Hematopoietic multipotent progenitor cell (in vitro differentiated cells): ENCODE data around the gene LCE1F. TPM values are rescaled to one million over a fixed set of nuclear protein-coding genes. Genes with fewer than 3 reads are reported as not detected.

ENCODE experiments used
- DNase-seq, 3 donors: peaks; one replicate each; pipeline ENCODE4 v3.0.0-alpha.2; 2011 to 2015; ENCODE audit warnings: low read depth in 2 of 3, low spot score in 2 of 3
- total RNA-seq: library from RNA; depleted of rRNA; stranded (reverse); fragments of >200 nt; gene quantifications from one replicate; pipeline ENCODE4 v1.2.3, GENCODE V29; 2012

Gene LCE1F
- total RNA-seq, 1 donor, result not detected

DNA sequence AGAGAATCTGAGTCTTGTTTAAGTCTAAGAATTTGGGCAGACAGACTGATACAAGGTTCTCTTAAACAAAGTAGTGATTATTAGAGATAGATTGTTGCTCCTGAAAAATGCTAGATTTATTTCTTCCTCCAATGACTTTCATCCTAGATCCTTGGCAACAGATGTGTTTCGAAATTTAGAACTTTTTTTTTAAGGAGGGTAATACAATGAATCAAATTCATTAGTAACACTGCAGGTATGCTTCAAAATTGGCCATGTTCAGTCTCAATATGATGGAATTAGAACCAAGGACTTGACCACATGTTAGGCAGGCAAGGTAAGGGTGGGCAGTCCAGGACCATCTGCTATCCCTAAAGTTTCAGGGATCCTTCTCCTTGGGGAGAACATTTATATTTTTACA, 4.5 kb upstream of the LCE1F start:
- no peak for DNase-seq

DNA sequence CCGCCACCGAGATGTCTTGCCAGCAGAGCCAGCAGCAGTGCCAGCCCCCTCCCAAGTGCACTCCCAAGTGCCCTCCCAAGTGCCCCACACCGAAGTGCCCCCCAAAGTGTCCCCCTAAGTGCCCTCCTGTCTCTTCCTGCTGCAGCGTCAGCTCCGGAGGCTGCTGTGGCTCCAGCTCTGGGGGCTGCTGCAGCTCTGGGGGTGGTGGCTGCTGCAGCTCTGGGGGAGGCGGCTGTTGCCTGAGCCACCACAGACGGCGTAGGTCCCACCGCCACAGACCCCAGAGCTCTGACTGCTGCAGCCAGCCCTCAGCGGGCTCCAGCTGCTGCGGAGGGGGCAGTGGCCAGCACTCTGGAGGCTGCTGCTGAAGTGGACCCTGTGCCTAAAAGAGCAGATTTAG, 1.4 kb downstream of the LCE1F start:
- no peak for DNase-seq

DNA sequence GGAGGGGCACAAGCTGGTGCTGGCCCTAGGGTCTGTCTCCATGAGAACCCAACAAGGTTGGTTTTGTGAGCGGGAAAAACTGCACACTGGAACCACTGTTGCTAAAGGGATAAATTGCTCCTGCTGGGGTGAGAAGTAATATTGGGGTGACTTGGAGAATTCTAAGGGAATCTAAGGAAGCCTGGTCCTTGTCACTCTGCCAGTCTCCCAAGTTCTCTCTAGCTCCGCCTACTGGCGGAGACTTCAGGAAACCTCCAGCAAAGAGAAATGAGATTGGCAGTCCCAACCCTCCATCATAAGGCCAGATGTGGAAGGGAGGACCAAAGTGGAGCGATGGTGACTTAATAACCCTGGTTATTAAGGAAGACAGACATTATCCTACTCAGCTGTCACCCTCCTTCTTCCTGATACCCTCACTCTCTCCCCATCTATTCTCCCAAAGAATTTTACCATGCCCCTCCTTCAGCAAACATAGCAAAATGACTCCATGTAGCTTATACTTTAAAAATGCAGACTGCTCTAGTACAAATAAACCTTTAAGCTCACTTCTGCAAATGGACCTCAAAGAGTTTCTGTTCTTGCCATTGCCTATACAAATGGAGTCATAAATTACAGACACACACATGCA, 2.7 kb downstream of the LCE1F start:
- no peak for DNase-seq

DNA sequence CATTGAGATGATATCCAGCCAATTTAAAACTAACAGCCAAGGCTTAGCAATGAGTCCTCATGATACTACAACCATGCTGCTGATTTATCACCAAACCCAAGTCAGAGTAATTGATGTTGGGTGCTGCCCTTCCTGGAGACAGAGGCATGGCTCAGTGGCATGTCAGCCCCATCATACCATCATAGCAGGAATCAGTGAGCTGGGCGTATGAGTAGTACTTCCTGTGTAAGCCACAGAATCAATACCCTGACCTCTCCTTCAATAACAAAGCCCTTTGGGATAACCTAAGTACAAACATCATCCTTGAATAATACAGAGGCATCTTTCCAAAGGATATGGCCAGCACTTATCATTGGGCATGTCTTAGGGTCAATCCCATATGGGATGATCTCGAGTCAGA, 8.2 kb downstream of the LCE1F start:
- DNase-seq, result no peak

DNA sequence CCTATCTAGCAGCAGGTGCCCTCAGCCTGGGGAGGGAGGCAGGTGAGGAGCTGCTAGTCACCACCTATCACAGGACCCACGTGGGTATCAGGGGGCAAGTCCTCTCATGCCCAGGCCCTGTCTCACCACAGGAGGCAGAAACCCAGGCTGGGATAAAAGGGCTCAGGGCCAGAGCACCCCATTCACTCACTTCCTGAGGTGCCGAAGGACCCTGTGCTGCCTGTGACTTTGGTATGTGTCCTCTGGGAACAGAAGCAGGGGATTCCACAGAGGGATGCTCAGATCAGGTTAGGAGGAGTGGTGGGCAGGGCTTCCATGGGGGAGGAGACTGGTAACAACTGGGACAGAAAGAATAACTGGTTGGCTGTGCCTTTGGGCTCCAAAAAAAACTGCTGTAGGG, 11.1 kb downstream of the LCE1F start, which contains the start of gene LCE1E:
TSS of gene LCE1E (plus strand) at position 181 of the 400 bp plus-strand sequence. CDS start 1,043 bp downstream, outside the sequence.
- DNase-seq, result no peak

DNA sequence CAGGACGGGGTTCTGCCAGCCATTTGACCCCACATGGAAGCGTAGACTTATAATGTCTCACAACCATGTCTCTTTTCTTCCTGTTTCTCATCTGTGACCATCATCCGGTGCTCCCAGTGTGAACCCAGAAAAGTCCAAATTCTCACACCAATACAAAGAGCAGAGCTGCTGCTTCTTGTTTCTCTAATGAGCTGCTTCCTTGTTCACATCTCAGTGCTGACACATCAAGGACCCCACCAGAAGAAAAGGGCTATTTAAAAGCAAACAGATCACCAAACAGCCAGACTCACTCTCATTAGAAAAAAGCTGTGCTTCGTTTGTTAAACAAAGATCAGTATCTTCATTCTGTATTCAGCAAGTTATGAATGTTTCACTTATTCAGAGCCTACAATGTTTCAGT, 20.7 kb downstream of the LCE1F start:
- DNase-seq, result no peak

DNA sequence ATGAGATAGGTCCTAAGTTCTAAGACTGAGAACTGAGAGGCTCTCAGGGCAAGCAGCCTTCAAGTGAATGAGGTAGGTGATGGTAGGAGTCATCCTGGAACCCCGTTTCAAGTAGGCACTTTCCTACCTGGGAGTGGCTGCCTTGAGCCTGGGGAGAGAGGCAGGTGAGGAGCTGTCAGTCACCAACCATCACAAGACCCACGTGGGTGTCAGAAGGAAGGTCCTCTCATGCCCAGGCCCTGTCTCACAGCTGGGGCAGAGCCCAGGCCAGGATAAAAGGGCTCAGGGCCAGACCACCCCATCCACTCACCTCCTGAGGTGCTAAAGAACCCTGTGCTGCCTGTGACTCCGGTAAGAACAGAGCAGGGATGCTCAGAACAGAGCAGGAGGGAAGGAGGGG, 21.5 kb downstream of the LCE1F start, which contains the start of gene LCE1D:
TSS of gene LCE1D (plus strand) at position 301 of the 400 bp plus-strand sequence. CDS start 1,074 bp downstream, outside the sequence.
- no peak for DNase-seq

DNA sequence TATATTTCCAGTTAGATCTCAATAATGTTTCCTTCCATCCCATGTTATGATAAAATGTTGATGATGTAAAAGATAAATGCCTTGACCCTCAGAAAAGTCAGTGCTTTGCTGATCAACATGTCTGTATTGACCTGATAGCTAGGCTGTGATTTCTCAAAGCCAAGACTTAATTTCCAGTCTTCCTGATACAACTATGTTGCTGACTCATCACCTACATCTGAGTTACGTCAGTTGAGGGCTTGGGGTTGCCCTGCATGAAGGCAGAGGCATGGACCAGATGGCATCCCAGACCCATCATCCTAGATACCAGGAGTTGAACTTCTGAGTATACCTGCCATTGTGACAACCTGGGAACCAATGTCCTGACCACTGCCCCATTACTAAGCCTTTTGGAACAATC, 26.4 kb downstream of the LCE1F start:
- DNase-seq, result no peak

DNA sequence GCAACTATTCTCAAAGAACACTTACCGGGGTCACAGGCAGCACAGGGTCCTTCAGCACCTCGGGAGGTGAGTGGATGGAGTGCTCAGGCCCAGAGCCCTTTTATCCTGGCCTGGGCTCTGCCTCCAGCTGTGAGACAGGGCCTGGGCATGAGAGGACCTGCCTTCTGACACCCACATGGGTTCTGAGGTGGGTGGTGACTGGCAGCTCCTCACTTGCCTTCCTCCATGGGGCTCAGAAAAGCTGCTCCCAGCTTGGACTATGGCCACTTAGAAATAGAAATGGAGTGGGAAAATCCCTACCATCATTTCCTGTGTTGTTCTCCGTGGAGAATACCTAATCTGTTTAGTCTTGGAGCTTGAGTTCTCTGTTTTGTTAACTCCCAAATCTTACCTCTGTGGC, 31.6 kb downstream of the LCE1F start, which contains the start of gene LCE1C:
TSS of gene LCE1C (minus strand) at position 76 of the 400 bp plus-strand sequence. CDS start 1,173 bp downstream, outside the sequence.
- DNase-seq, result no peak

DNA sequence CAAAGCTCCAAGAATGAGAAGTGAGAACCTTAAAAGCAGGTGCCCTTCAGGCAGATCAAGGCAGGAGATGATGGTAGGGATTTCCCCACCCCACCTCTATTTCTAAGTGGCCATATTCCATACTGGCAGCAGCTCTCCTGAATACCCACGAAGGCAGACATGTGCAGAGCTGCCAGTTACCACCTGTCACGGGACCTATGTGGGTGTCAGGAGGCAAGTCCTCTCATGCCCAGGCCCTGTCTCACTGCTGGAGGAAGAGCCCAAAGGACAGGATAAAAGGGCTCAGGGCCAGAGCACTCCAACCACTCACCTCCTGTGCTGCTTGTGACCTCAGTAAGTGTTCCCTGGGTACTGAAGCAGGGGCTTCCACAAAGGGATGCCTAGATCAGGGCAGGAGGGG, 36.1 kb downstream of the LCE1F start:
- no peak for DNase-seq

DNA sequence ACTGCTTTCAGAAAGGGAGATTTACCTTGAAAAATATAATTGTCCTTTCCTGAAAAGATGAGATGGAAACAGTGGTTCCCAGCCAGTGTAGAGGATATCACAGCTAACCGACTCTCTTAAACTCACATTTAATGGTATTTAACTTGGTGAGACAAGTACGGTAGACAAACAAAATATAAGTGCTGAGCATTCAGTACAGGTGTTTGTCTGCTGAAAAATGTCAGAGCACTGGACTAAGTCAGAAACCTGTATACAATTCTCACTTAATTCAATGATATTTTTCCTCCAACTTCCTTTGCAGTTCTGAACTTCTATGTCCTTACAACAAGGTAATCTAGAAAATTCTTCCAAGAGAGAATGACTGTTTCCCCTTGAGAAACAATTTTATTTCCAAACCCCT, 36.7 kb downstream of the LCE1F start, which contains the start of gene LCE1B:
TSS of gene LCE1B (plus strand) at position 301 of the 400 bp plus-strand sequence. CDS start 476 bp downstream, outside the sequence.
- no peak for DNase-seq

DNA sequence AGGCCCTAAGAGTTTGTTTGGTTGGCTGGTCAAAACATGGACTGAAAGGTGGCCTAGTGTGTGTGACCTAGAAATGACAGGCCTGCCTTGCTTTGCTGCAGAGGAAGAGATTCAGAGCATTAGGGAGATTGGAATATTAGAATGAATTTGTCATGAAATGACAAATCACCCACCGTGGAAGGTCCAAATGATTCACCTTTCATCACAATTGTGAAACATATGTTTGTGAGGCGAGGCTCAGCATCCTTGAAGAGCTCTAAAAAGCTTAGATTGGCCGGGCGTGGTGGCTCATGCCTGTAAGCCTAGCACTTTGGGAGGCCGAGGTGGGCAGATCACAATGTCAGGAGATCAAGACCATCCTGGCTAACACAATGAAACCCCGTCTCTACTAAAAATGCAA, 42.4 kb downstream of the LCE1F start:
- no peak for DNase-seq

DNA sequence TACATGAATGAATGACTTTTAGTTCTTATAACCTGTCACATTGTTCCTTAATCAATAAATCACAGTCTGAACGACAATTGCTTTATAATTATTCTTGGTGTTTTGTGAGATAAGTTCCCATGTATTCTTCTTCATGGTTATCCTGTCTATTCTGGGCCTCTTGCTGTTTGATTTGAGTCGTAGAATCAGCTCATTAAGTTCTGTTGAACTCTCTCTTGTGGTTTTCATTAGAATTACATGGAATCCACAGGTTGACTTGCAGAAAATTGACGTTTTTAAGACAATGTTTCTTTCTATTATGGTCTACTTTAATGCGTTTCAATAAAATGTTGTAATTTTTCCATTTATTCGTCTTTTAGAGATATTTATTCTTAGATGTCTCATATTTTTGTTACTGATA, 48.4 kb downstream of the LCE1F start:
- no peak for DNase-seq

DNA sequence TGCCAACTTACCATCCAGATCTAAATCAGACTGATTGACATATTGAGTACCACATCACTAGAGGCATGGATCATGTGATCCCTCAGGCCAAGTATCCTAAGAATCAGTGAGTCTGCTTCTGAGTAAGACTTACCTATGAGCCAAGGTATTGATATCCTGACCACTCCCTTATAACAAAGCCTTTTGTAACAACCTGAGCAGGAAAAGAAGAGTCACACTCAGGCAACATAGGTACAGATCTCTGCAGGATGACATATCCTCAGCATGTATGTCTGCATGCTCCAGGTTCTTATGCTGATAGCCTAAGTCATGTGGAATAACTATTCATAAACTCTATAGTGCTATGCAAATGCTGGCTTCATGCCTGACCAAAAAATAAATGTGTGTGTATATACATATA, 50.0 kb downstream of the LCE1F start:
- DNase-seq, result no peak

Other genes with a start within 250 kb of the LCE1F start
- not detected for gene LCE3E, start 208.4 kb upstream of the LCE1F start, total RNA-seq
- gene LCE3D, start 194.6 kb upstream of the LCE1F start, total RNA-seq, result not detected
- gene LCE3C, start 174.9 kb upstream of the LCE1F start, total RNA-seq, result not detected
- not detected for gene LCE3B, start 161.3 kb upstream of the LCE1F start, total RNA-seq
- not detected for gene LCE3A, start 152.0 kb upstream of the LCE1F start, total RNA-seq
- not detected for gene LCE2D, start 111.8 kb upstream of the LCE1F start, total RNA-seq
- not detected for gene LCE2C, start 99.9 kb upstream of the LCE1F start, total RNA-seq
- not detected for gene LCE2B, start 89.0 kb upstream of the LCE1F start, total RNA-seq
- gene LCE2A, start 76.8 kb upstream of the LCE1F start, total RNA-seq, result not detected
- gene LCE4A, start 67.0 kb upstream of the LCE1F start, total RNA-seq, result not detected
- not detected for gene KPRP, start 17.1 kb upstream of the LCE1F start, total RNA-seq
- not detected for gene LCE1E, start 11.1 kb downstream of the LCE1F start, total RNA-seq
- gene LCE1D, start 21.6 kb downstream of the LCE1F start, total RNA-seq, result not detected
- not detected for gene LCE1C, start 31.5 kb downstream of the LCE1F start, total RNA-seq
- gene LCE1B, start 36.8 kb downstream of the LCE1F start, total RNA-seq, result not detected
- not detected for gene LCE1A, start 52.3 kb downstream of the LCE1F start, total RNA-seq
- not detected for gene LCE6A, start 67.7 kb downstream of the LCE1F start, total RNA-seq
- gene LCE7A, start 84.9 kb downstream of the LCE1F start, total RNA-seq, result not detected
- gene SMCP, start 103.2 kb downstream of the LCE1F start, total RNA-seq, result not detected
- not detected for gene IVL, start 133.4 kb downstream of the LCE1F start, total RNA-seq
- not detected for gene SPRR5, start 172.1 kb downstream of the LCE1F start, total RNA-seq
- not detected for gene SPRR4, start 195.5 kb downstream of the LCE1F start, total RNA-seq
- not detected for gene SPRR1A, start 208.9 kb downstream of the LCE1F start, total RNA-seq
- not detected for gene SPRR3, start 226.6 kb downstream of the LCE1F start, total RNA-seq